ENCODE results near the gene MZT2A.
"Not testable (repeated sequence)": the region's sequence is repeated elsewhere in the genome, so short reads cannot be mapped to it uniquely, and the experiment has no call there.

- TF ChIP-seq CTCF (conservative IDR thresholded peaks at IDR 0.05; ENCODE audit: low read length); EZH2phosphoT487 (IDR thresholded peaks at IDR 0.05; ENCODE audit: borderline replicate concordance): not testable (repeated sequence)
Measured at GRCh38 chr2:131511291-131511968, 19.2 kb upstream of the MZT2A start.

Data from Loucy (cell line).